HL-60 (cell line): ENCODE measurements around the gene KCNJ16.

ENCODE experiments used
- DNase-seq, 2 experiments: peaks; one replicate each; pipeline ENCODE4 v3.0.0-alpha.2; 2010 to 2020; ENCODE audit warnings: low read depth in 1 of 2, low spot score in 1 of 2
- H3K27ac ChIP-seq: fragments of 250-450 bp; sonication (Bioruptor Pico); replicated peaks from 2 replicates; pipeline ENCODE4 v1.5.1; 2020; ENCODE audit warnings: mild to moderate bottlenecking, moderate library complexity
- H3K27me3 ChIP-seq: fragments of 250-450 bp; sonication (Bioruptor Pico); 2 replicates; pipeline ENCODE4 v1.5.1; 2021; ENCODE audit warnings: mild to moderate bottlenecking, moderate library complexity; ENCODE audit not compliant: insufficient read depth, poor library complexity, severe bottlenecking
- H3K4me3 ChIP-seq: replicated peaks from 2 replicates; pipeline ENCODE4 v1.5.1; 2011; ENCODE audit warnings: mild to moderate bottlenecking, control low read depth, low read length; ENCODE audit not compliant: insufficient read depth
- GABPA ChIP-seq: IDR thresholded peaks from 2 replicates; pipeline ENCODE4 v1.6.1; 2012; ENCODE audit warnings: low read depth
- POLR2AphosphoS5 ChIP-seq: IDR thresholded peaks from 2 replicates; pipeline ENCODE4 v1.6.1; 2012; ENCODE audit warnings: low read depth
- SPI1 ChIP-seq: IDR thresholded peaks from 2 replicates; pipeline ENCODE4 v1.6.1; 2012; ENCODE audit warnings: low read depth, mild to moderate bottlenecking, borderline replicate concordance
- TF ChIP-seq, protein P1 (sequence below): IDR thresholded peaks from one replicate; pipeline ENCODE4 v1.5.1; 2011; ENCODE audit warnings: low read length, control low read depth, inconsistent platforms; ENCODE audit not compliant: insufficient read depth
- TF ChIP-seq, protein P2 (sequence below): IDR thresholded peaks from 2 replicates; pipeline ENCODE4 v1.6.1; 2012; ENCODE audit warnings: low read depth; ENCODE audit not compliant: insufficient replicate concordance

KCNJ16 gene

GRCh38 chr17:70059649-70060048, 15.4 kb upstream of the KCNJ16 start:
- TF ChIP-seq, protein P1, sequence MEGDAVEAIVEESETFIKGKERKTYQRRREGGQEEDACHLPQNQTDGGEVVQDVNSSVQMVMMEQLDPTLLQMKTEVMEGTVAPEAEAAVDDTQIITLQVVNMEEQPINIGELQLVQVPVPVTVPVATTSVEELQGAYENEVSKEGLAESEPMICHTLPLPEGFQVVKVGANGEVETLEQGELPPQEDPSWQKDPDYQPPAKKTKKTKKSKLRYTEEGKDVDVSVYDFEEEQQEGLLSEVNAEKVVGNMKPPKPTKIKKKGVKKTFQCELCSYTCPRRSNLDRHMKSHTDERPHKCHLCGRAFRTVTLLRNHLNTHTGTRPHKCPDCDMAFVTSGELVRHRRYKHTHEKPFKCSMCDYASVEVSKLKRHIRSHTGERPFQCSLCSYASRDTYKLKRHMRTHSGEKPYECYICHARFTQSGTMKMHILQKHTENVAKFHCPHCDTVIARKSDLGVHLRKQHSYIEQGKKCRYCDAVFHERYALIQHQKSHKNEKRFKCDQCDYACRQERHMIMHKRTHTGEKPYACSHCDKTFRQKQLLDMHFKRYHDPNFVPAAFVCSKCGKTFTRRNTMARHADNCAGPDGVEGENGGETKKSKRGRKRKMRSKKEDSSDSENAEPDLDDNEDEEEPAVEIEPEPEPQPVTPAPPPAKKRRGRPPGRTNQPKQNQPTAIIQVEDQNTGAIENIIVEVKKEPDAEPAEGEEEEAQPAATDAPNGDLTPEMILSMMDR = no peak
- TF ChIP-seq, protein P2, sequence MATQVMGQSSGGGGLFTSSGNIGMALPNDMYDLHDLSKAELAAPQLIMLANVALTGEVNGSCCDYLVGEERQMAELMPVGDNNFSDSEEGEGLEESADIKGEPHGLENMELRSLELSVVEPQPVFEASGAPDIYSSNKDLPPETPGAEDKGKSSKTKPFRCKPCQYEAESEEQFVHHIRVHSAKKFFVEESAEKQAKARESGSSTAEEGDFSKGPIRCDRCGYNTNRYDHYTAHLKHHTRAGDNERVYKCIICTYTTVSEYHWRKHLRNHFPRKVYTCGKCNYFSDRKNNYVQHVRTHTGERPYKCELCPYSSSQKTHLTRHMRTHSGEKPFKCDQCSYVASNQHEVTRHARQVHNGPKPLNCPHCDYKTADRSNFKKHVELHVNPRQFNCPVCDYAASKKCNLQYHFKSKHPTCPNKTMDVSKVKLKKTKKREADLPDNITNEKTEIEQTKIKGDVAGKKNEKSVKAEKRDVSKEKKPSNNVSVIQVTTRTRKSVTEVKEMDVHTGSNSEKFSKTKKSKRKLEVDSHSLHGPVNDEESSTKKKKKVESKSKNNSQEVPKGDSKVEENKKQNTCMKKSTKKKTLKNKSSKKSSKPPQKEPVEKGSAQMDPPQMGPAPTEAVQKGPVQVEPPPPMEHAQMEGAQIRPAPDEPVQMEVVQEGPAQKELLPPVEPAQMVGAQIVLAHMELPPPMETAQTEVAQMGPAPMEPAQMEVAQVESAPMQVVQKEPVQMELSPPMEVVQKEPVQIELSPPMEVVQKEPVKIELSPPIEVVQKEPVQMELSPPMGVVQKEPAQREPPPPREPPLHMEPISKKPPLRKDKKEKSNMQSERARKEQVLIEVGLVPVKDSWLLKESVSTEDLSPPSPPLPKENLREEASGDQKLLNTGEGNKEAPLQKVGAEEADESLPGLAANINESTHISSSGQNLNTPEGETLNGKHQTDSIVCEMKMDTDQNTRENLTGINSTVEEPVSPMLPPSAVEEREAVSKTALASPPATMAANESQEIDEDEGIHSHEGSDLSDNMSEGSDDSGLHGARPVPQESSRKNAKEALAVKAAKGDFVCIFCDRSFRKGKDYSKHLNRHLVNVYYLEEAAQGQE = no peak
- no peak for TF ChIP-seq SPI1
- no peak for TF ChIP-seq POLR2AphosphoS5
- no peak for TF ChIP-seq GABPA
- no peak for DNase-seq
- no peak overlapping the region for H3K4me3 ChIP-seq
- H3K27me3 ChIP-seq = no peaks in the 10 kb centered on the region
- H3K27ac ChIP-seq = no peak overlapping the region

- no peak overlapping the region for H3K27ac ChIP-seq
- TF ChIP-seq GABPA (no peak), POLR2AphosphoS5 (no peak), SPI1 (no peak)
- H3K4me3 ChIP-seq = no peak overlapping the region
- no peak for DNase-seq
- no peaks in the 10 kb centered on the region for H3K27me3 ChIP-seq
Observed at GRCh38 chr17:70060415-70060814, 14.6 kb upstream of the KCNJ16 start.

GRCh38 chr17:70067134-70067533, 7.9 kb upstream of the KCNJ16 start:
- Histone ChIP-seq H3K27me3 (peaks cover 4% of the 10 kb centered on the region), H3K4me3 (no peak overlapping the region), H3K27ac (no peak overlapping the region)
- no peak for DNase-seq
- TF ChIP-seq, protein P2 = no peak
- TF ChIP-seq, protein P1 = no peak
- TF ChIP-seq SPI1 (no peak), POLR2AphosphoS5 (no peak), GABPA (no peak)

GRCh38 chr17:70070305-70071027, 4.6 kb upstream of the KCNJ16 start:
- TF ChIP-seq POLR2AphosphoS5 = no peak
- TF ChIP-seq SPI1 = no peak
- TF ChIP-seq, protein P2 = no peak
- TF ChIP-seq, protein P1 = no peak
- no peak for TF ChIP-seq GABPA
- no peak overlapping the region for H3K27ac ChIP-seq
- H3K4me3 ChIP-seq = no peak overlapping the region
- H3K27me3 ChIP-seq = peaks cover 4% of the 10 kb centered on the region
- no peak for DNase-seq
